ENCODE measurements around the gene TYMP.

TYMP gene

DNA sequence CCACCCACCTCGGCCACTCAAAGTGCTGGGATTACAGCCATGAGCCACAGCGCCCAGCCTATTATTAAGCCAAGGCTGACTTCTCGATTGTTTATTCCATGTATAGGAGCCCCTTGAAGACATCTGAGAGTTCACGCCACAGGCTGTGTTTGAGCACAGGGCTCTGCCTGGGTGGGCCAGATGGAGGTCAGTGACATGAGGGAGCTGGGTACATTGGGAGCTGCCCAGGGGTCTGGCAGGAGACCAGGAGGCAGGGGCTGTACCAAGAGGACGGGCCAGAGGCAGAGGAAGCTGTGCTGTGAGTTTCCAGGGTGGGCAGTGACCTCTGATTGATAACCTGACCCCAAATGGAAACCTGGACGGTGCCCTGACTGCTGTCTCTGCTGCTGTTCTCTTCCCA, 27.7 kb downstream of the TYMP start:
- H3K9ac ChIP-seq (ENCODE audit: low read length), result no peak overlapping the region
- no peaks in the 10 kb centered on the region for H3K27me3 ChIP-seq (ENCODE audit: control insufficient read depth, insufficient read depth, low read length)
- peaks cover 6% of the 10 kb centered on the region for H3K4me1 ChIP-seq (ENCODE audit: control insufficient read depth, insufficient read depth, low read length)
- no peak overlapping the region for H3K4me3 ChIP-seq (ENCODE audit: low read length)
- no peak overlapping the region for H3K27ac ChIP-seq (ENCODE audit: low read depth, low read length)
- peaks cover 16% of the 10 kb centered on the region for H3K36me3 ChIP-seq (ENCODE audit: control insufficient read depth, insufficient read depth, low read length)

DNA sequence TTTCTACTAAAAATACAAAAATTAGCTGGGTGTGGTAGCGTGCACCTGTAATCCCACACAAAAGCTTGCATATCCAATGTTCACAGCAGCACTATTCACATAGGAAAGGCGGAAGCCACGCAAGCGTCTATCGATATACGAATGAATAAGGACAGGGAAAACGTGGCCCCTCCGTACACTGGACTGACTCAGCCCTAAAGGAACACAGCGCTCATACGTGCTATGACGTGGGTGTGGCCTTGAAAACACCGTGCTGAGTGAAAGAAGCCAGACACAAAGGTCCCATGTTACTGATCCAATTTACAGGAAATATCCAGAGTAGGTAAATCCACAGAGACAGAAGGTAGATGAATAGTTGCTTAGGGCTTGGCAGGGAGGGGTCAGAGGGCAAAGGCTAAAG, 29.4 kb downstream of the TYMP start:
- no peak overlapping the region for H3K4me3 ChIP-seq (ENCODE audit: low read length)
- no peak overlapping the region for H3K9ac ChIP-seq (ENCODE audit: low read length)
- H3K36me3 ChIP-seq (ENCODE audit: control insufficient read depth, insufficient read depth, low read length), result peaks cover 14% of the 10 kb centered on the region
- no peaks in the 10 kb centered on the region for H3K4me1 ChIP-seq (ENCODE audit: control insufficient read depth, insufficient read depth, low read length)
- H3K27me3 ChIP-seq (ENCODE audit: control insufficient read depth, insufficient read depth, low read length), result no peaks in the 10 kb centered on the region
- no peak overlapping the region for H3K27ac ChIP-seq (ENCODE audit: low read depth, low read length)

DNA sequence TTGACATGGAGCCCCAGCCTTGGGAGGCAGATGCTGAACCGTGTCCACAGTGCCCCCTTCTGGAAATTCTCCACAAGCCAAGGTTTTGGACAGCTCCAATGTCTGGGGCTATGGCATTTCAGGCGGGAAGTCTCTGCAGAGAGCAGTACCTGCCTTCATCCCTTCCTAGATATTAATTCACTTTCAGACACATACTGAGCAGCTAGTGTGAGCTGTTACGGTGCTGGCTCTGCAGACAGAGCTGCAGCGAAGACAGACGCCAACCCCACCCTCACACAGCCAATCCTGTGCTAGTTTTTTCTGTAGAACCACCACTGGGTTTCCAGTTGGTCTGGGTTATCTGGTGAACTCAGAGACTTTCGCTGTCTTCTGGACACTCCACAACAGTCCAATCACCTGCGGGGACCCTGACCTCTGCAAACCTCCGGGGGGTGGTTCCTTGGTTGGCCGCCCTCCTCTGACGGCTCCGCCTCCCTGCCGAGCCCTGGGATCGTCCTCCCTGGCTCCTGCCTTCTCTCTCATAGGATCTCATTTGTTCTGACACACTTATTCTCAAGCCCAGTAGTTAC, 31.4 kb downstream of the TYMP start:
- Histone ChIP-seq H3K36me3 (ENCODE audit: control insufficient read depth, insufficient read depth, low read length) (peaks cover 5% of the 10 kb centered on the region), H3K9ac (ENCODE audit: low read length) (no peak overlapping the region), H3K4me1 (ENCODE audit: control insufficient read depth, insufficient read depth, low read length) (no peaks in the 10 kb centered on the region), H3K4me3 (ENCODE audit: low read length) (no peak overlapping the region), H3K27me3 (ENCODE audit: control insufficient read depth, insufficient read depth, low read length) (no peaks in the 10 kb centered on the region), H3K27ac (ENCODE audit: low read depth, low read length) (no peak overlapping the region)

DNA sequence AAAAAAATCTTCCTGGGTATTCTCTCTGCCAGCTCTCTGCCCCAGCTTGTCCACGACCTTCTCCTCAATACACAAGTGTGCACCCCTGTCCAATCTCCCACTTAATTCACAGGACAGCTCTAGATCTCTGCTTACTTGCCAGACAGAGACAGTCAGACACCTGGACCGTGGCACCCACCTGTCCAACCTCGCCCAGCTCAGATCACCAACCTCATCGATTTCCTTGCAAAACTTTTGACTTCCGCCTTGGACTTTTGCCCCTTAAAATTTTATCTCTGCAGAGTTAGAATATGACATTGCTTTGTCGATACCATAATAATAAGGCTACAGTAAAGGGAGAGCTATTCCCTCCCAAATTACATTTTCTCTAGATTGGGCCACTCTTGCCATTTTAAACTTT, 32.7 kb downstream of the TYMP start:
- H3K4me1 ChIP-seq (ENCODE audit: control insufficient read depth, insufficient read depth, low read length), result no peaks in the 10 kb centered on the region
- peaks cover under 1% of the 10 kb centered on the region for H3K36me3 ChIP-seq (ENCODE audit: control insufficient read depth, insufficient read depth, low read length)
- no peaks in the 10 kb centered on the region for H3K27me3 ChIP-seq (ENCODE audit: control insufficient read depth, insufficient read depth, low read length)
- H3K9ac ChIP-seq (ENCODE audit: low read length), result no peak overlapping the region
- no peak overlapping the region for H3K4me3 ChIP-seq (ENCODE audit: low read length)
- no peak overlapping the region for H3K27ac ChIP-seq (ENCODE audit: low read depth, low read length)

DNA sequence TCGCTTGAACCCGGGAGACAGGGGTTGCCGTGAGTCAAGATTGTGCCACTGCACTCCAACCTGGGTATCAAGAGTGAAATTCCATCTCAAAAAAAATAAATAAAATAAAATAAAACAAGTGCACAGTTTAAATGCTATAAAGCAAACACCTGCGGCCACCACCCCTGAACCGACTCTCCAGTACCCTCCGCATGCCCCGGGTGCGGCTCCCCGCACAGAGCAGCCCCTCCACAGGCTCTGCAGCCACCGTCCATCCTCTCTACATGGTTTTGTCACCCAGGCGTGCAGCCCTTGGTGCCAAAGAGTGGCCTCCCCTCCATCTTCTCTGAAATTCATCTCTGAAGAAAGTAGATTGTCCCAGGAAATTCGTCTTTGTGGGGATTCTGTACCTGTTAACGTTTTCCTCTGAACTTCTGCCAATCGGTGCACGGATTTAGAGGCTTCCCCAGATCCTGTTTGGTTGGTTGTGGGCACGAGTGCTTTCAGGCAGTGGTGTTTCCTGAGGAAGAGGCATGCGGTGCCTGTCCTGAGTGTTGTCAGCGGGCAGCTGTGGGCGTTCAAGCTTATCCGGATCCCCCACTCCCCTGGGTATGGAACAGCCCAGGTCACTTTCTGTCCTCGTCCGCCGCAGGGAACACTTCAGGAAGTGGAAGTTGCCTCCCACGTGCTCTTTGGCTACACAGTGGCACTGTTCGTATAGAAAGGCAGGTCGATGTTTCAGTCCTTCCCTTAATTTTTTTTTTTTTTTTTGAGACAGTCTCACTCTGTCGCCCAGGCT, 39.1 kb downstream of the TYMP start:
- H3K27me3 ChIP-seq (ENCODE audit: control insufficient read depth, insufficient read depth, low read length), result peaks cover 4% of the 10 kb centered on the region
- no peak overlapping the region for H3K9ac ChIP-seq (ENCODE audit: low read length)
- no peak overlapping the region for H3K4me3 ChIP-seq (ENCODE audit: low read length)
- H3K36me3 ChIP-seq (ENCODE audit: control insufficient read depth, insufficient read depth, low read length), result no peaks in the 10 kb centered on the region
- H3K4me1 ChIP-seq (ENCODE audit: control insufficient read depth, insufficient read depth, low read length), result no peaks in the 10 kb centered on the region
- no peak overlapping the region for H3K27ac ChIP-seq (ENCODE audit: low read depth, low read length)

DNA sequence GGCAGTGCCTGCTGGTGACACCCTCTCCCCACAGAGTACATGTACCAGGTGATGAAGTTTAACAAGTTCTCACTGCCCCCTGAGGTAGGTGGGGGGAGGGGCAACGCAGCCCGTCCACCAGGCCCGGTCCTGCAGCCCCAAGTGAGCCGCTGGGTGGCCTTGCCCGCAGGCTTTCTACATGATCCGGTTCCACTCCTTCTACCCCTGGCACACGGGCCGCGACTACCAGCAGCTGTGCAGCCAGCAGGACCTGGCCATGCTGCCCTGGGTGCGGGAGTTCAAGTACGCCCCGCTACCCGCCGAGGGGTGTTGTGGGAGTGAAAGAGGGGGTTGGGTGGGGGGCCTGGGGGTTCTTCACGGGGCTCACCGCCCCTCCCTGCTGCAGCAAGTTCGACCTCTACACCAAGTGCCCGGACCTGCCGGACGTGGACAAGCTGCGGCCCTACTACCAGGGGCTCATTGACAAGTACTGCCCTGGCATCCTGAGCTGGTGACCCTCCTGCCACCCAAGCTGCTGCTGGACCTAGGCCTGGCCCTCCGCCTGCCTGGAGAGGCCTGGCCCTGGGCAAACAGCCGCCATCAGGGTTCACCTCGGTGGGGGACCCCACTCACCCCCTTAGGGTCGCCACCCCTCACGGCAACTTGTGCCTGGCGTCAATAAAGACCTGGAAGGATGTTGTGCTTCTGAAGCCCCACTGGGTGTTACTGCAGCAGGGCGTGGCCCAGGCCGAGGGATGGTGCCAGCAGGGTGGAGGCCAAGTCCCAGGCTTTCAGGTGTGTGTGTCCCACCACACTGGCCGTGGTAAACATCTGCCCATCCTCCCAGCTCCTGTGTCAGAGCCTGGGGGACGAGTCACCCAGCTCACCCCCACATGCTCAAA, 40.2 kb downstream of the TYMP start:
- H3K4me3 ChIP-seq (ENCODE audit: low read length), result no peak overlapping the region
- H3K9ac ChIP-seq (ENCODE audit: low read length), result no peak overlapping the region
- peaks cover 4% of the 10 kb centered on the region for H3K27me3 ChIP-seq (ENCODE audit: control insufficient read depth, insufficient read depth, low read length)
- H3K36me3 ChIP-seq (ENCODE audit: control insufficient read depth, insufficient read depth, low read length), result no peaks in the 10 kb centered on the region
- no peak overlapping the region for H3K27ac ChIP-seq (ENCODE audit: low read depth, low read length)
- H3K4me1 ChIP-seq (ENCODE audit: control insufficient read depth, insufficient read depth, low read length), result no peaks in the 10 kb centered on the region

DNA sequence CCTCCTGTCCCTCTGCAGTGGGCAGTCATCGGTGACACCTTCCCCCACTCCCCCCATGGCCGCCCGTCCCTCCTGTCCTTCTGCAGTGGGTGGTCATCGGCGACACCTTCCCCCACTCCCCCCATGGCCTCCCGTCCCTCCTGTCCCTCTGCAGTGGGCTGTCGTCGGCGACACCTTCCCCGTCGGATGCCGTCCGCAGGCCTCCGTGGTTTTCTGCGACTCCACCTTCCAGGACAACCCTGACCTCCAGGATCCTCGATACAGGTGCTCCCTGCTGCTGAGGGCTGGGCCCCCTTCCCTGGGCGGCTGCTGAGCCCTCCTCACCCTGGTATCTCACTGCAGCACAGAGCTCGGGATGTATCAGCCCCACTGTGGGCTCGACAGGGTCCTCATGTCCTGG, 40.9 kb downstream of the TYMP start:
- Histone ChIP-seq H3K9ac (ENCODE audit: low read length) (no peak overlapping the region), H3K36me3 (ENCODE audit: control insufficient read depth, insufficient read depth, low read length) (no peaks in the 10 kb centered on the region), H3K27me3 (ENCODE audit: control insufficient read depth, insufficient read depth, low read length) (peaks cover 4% of the 10 kb centered on the region), H3K4me3 (ENCODE audit: low read length) (no peak overlapping the region), H3K4me1 (ENCODE audit: control insufficient read depth, insufficient read depth, low read length) (no peaks in the 10 kb centered on the region), H3K27ac (ENCODE audit: low read depth, low read length) (no peak overlapping the region)

DNA sequence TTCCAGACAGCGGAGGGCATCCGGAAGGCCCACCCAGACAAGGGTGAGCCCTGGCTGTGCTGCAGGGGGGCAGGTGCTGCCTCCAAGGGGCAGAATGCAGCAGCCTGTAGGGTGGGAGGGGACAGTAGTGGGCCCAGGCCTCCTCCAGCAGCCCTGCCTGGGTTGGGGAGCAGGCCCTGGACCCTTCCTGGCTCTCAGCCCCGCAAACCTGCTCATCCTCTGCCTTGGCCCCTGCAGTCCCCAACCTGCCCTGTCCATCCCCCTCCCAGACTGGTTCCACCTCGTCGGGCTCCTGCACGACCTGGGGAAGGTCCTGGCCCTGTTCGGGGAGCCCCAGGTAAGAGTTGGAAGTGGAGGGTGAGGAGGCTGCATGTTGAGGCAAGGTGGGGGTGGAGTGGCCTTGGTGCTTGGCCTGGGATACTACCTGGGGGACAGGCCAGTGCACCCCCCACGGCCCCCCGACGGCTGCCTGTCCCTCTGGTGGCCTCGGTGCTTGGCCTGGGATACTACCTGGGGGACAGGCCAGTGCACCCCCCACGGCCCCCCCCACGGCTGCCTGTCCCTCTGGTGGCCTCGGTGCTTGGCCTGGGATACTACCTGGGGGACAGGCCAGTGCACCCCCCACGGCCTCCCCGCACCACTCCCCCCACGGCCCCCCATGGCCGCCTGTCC, 41.7 kb downstream of the TYMP start:
- Histone ChIP-seq H3K4me3 (ENCODE audit: low read length) (no peak overlapping the region), H3K4me1 (ENCODE audit: control insufficient read depth, insufficient read depth, low read length) (no peaks in the 10 kb centered on the region), H3K9ac (ENCODE audit: low read length) (no peak overlapping the region), H3K36me3 (ENCODE audit: control insufficient read depth, insufficient read depth, low read length) (no peaks in the 10 kb centered on the region), H3K27ac (ENCODE audit: low read depth, low read length) (no peak overlapping the region), H3K27me3 (ENCODE audit: control insufficient read depth, insufficient read depth, low read length) (peaks cover 6% of the 10 kb centered on the region)

DNA sequence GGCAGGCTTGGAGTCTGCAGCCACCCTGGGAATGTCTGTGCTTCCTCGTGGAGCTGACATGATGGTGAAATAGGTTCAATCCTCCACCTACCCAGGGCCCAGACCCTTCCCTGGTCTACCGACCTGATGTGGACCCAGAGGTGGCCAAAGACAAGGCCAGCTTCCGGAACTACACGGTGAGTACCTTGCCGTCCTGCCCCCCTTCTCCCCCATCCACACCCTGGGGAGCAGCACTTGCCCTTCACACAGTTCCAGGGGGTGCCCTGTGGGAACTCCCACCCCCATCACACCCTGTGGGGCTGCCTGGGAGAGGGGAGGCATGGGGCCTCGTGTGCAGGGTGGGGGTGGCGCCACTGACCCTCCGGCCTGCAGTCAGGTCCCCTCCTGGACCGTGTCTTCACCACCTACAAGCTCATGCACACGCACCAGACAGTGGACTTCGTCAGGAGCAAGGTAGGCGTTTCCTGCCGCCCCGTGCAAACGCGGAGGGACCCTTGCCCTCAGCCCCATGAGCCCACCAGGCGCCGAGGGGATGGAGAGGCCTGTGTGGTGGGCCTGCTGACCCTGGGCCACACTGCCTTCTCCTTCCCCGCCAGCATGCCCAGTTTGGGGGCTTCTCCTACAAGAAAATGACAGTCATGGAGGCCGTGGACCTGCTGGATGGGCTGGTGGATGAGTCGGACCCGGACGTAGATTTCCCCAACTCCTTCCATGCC, 42.4 kb downstream of the TYMP start:
- no peaks in the 10 kb centered on the region for H3K36me3 ChIP-seq (ENCODE audit: control insufficient read depth, insufficient read depth, low read length)
- no peak overlapping the region for H3K27ac ChIP-seq (ENCODE audit: low read depth, low read length)
- H3K4me1 ChIP-seq (ENCODE audit: control insufficient read depth, insufficient read depth, low read length), result no peaks in the 10 kb centered on the region
- no peak overlapping the region for H3K4me3 ChIP-seq (ENCODE audit: low read length)
- H3K27me3 ChIP-seq (ENCODE audit: control insufficient read depth, insufficient read depth, low read length), result peaks cover 11% of the 10 kb centered on the region
- H3K9ac ChIP-seq (ENCODE audit: low read length), result no peak overlapping the region

DNA sequence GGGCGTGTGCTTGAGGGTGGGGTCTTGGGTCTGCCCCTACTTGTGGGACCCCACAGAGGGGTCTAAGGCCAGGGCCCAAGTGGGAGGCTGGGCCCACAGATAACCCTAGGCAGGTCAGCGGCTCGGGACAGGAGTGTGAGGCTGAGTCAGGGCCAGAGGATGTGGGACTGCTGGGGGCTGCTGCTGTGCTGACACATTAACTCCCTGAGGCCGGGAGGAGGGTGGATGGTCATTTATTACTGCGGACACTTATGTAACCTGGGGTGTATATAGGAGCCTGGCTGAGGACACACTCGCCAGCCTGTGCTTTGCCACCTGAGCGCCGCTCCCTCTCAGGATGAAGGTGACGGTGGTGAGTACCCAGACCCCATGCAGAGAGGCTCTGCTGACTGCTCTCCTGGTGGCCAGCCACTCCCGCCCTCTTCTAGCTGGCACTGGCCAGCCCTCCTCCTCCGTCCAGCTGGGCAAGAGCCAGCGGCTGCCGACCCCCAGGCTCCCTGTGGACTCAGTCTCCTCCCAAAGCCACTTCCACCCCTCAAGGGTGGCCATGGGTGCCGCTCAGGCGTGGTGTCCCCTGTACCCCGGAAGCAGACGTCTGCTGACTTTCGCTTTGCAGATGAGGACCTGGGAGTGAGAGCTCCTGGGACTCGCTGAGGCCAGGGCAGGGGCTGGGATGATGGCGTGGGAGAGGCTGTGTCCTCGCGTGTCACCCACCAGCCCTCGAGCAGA, 43.1 kb downstream of the TYMP start, which contains the start of gene MIOX:
Gene MIOX, plus strand, starts transcription at position 299 of the 729 bp plus-strand sequence. Its CDS starts 39 bp downstream, at position 338.
- Histone ChIP-seq H3K4me1 (ENCODE audit: control insufficient read depth, insufficient read depth, low read length) (no peaks in the 10 kb centered on the region), H3K4me3 (ENCODE audit: low read length) (no peak within 1 kb of the TSS), H3K27ac (ENCODE audit: low read depth, low read length) (no peak within 1 kb of the TSS), H3K9ac (ENCODE audit: low read length) (no peak within 1 kb of the TSS), H3K27me3 (ENCODE audit: control insufficient read depth, insufficient read depth, low read length) (peaks cover 11% of the 10 kb centered on the region), H3K36me3 (ENCODE audit: control insufficient read depth, insufficient read depth, low read length) (no peaks in the 10 kb centered on the region)

Measured in rectal smooth muscle tissue (tissue), 1 donor.